Measurements from ENCODE around the gene CD55.

DNA sequence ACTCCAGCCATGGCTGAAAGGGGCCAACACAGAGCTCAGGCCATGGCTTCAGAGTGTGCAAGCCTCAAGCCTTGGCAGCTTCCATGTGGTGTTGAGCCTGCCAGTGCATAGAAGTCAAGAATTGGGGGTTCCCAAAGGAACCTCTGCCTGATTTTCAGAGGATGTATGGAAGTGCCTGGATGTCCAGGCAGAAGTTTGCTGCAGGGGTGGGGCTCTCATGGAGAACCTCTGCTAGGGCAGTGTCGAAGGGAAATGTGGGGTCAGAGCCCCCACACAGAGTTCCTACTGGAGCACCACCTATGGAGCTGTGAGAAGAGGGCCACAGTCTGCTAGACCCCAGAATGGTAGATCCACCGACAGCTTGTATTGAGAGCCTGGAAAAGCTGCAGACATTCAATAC is 29.8 kb upstream of the CD55 start:
- TF ChIP-seq, protein P1, sequence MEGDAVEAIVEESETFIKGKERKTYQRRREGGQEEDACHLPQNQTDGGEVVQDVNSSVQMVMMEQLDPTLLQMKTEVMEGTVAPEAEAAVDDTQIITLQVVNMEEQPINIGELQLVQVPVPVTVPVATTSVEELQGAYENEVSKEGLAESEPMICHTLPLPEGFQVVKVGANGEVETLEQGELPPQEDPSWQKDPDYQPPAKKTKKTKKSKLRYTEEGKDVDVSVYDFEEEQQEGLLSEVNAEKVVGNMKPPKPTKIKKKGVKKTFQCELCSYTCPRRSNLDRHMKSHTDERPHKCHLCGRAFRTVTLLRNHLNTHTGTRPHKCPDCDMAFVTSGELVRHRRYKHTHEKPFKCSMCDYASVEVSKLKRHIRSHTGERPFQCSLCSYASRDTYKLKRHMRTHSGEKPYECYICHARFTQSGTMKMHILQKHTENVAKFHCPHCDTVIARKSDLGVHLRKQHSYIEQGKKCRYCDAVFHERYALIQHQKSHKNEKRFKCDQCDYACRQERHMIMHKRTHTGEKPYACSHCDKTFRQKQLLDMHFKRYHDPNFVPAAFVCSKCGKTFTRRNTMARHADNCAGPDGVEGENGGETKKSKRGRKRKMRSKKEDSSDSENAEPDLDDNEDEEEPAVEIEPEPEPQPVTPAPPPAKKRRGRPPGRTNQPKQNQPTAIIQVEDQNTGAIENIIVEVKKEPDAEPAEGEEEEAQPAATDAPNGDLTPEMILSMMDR (IDR thresholded peaks at IDR 0.05): no peak
- no peak for TF ChIP-seq POLR2A (IDR thresholded peaks at IDR 0.05)
